ENCODE results near the gene PEX5.

GRCh38 chr12:7229741-7230140, 40.3 kb downstream of the PEX5 start:
- TF ChIP-seq, protein P1, sequence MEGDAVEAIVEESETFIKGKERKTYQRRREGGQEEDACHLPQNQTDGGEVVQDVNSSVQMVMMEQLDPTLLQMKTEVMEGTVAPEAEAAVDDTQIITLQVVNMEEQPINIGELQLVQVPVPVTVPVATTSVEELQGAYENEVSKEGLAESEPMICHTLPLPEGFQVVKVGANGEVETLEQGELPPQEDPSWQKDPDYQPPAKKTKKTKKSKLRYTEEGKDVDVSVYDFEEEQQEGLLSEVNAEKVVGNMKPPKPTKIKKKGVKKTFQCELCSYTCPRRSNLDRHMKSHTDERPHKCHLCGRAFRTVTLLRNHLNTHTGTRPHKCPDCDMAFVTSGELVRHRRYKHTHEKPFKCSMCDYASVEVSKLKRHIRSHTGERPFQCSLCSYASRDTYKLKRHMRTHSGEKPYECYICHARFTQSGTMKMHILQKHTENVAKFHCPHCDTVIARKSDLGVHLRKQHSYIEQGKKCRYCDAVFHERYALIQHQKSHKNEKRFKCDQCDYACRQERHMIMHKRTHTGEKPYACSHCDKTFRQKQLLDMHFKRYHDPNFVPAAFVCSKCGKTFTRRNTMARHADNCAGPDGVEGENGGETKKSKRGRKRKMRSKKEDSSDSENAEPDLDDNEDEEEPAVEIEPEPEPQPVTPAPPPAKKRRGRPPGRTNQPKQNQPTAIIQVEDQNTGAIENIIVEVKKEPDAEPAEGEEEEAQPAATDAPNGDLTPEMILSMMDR (IDR thresholded peaks at IDR 0.05), result no peak
- TF ChIP-seq POLR2A (IDR thresholded peaks at IDR 0.05), result no peak
